ENCODE data around the gene NFE2L1. TPM values are rescaled to one million over a fixed set of nuclear protein-coding genes. Genes with fewer than 3 reads are reported as not detected.

NFE2L1 gene
- total and polyA plus RNA-seq, 8 donors = 92.1 to 173 (median 115) TPM

DNA sequence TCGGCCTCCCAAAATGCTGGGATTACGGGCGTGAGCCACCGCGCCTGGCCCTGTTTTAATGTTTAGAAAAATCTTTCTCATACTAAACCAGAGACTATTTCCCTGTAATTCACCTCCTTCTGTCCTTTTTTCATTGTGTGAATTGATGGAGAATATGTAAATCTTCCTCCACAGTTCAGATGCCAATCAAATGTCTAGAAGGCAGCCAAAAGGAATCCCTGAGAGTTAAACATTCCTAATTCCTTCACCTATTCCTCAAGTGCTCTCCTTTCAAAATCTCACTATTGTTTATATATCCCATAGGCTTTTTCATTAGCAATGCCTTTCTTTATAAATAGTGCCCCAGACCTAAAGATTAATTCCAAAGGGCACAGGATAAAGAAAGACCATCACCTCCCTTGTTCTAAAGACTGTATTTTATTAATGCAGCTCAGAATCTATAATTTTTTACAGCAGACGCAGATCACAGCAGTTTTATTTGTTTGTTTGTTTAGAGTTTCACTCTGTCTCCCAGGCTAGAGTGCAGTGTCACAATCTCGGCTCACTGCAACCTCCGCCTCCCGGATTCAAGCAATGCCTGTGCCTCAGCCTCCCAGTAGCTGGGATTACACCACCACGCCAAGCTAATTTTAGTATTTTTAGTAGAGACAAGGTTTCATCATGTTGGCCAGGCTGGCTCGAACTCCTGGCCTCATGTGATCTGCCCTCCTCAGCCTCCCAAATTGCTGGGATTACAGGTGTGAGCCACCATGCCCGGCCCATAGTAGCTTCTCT lies 41.0 kb upstream of the NFE2L1 start:
- H3K4me3 ChIP-seq = no peak overlapping the region
- peaks cover 5 to 53% of the 10 kb centered on the region in 2 donors for H3K27me3 ChIP-seq
- H3K27ac ChIP-seq = no peak overlapping the region
- DNase-seq = no peak
- intact Hi-C loops (cut with DNase I) = no loop called here
- ATAC-seq = no peak
- no peaks in the 10 kb centered on the region for H3K36me3 ChIP-seq
- H3K9me3 ChIP-seq = no peaks in the 10 kb centered on the region
- H3K4me1 ChIP-seq = peaks cover 10 to 29% of the 10 kb centered on the region in 2 donors
- TF ChIP-seq, protein P1, sequence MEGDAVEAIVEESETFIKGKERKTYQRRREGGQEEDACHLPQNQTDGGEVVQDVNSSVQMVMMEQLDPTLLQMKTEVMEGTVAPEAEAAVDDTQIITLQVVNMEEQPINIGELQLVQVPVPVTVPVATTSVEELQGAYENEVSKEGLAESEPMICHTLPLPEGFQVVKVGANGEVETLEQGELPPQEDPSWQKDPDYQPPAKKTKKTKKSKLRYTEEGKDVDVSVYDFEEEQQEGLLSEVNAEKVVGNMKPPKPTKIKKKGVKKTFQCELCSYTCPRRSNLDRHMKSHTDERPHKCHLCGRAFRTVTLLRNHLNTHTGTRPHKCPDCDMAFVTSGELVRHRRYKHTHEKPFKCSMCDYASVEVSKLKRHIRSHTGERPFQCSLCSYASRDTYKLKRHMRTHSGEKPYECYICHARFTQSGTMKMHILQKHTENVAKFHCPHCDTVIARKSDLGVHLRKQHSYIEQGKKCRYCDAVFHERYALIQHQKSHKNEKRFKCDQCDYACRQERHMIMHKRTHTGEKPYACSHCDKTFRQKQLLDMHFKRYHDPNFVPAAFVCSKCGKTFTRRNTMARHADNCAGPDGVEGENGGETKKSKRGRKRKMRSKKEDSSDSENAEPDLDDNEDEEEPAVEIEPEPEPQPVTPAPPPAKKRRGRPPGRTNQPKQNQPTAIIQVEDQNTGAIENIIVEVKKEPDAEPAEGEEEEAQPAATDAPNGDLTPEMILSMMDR (IDR thresholded peaks at IDR 0.05) = no peak

DNA sequence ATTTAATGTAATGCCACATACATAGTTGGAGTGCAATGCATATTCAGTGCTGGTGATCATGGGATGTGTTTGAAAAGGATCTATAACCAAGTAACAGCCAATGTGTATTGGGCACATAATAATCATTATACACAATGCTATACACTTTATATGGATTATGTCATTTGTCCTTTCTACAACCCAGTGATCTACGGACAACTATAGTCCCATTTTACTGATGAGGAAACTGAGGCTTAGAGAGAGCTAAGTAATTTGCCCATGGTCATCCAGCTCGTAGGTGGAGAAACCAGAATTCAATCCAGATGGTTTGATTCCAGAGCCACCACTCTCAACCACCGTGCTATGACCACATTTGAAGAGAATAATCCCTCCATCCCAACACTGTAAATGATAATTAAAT lies 38.0 kb upstream of the NFE2L1 start:
- no peaks in the 10 kb centered on the region for H3K9me3 ChIP-seq
- H3K27me3 ChIP-seq = peaks cover 10 to 80% of the 10 kb centered on the region in 2 donors
- H3K4me1 ChIP-seq = peaks cover 8 to 19% of the 10 kb centered on the region in 2 donors
- intact Hi-C loops (cut with DNase I) = loop anchor here in 1 of 2 donors (10.0 kb wide), 1 partner anchor 65 kb away; the partner anchor contains the start of gene PNPO
- H3K27ac ChIP-seq = no peak overlapping the region
- no peaks in the 10 kb centered on the region for H3K36me3 ChIP-seq
- TF ChIP-seq, protein P1 (IDR thresholded peaks at IDR 0.05) = no peak
- ATAC-seq (no peak), DNase-seq (no peak)
- no peak overlapping the region for H3K4me3 ChIP-seq

DNA sequence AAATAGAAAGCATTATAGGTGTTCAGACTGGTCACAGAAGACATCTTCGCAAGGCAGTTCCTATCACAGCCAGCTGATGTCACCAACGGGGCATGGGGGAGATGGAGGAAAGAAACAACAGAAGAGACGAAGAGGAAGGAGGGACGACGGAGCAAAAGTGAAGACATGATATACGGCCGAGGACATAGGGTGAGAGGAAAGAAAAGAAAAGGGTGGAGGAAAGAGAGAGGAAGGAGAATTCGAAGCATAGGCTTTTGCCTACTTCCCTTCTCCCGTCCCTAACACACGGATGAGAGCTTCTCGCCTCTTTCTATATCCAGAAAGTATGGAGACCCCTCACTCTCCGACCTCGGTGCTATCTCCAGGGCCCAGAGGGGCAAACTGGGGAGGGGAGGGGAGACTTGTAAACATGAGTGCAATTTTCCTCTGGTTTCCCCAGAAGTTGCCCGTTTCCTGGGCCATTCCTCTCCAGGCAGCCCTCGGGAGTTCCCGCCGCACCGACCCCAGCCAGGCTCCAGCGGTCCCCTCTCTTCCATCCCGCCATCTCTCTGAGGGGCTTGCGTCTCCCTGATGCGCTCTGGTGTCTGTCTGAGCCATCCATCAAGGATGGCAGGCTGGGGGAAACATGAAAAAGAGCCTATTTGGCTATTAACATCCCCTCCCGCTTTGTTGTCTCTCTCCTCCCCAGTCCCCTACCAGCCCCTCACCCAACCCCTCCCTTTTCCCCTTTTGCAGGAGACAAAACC lies 36.6 kb upstream of the NFE2L1 start:
- Histone ChIP-seq H3K27me3 (peaks cover 10 to 84% of the 10 kb centered on the region in 2 donors), H3K4me3 (peak overlapping the region; percentile 9 to 24), H3K36me3 (no peaks in the 10 kb centered on the region), H3K4me1 (peaks cover 8 to 19% of the 10 kb centered on the region in 2 donors), H3K9me3 (no peaks in the 10 kb centered on the region), H3K27ac (no peak overlapping the region)
- ATAC-seq (peak; percentile 75), DNase-seq (peak in 1 of 4 donors; percentile 23)
- TF ChIP-seq, protein P1 (IDR thresholded peaks at IDR 0.05) = peak in 1 of 2 donors; percentile 12
- intact Hi-C loops (cut with DNase I) = loop anchor here in 1 of 2 donors (10.0 kb wide), 1 partner anchor 67 kb away; the partner anchor contains the start of gene PNPO

DNA sequence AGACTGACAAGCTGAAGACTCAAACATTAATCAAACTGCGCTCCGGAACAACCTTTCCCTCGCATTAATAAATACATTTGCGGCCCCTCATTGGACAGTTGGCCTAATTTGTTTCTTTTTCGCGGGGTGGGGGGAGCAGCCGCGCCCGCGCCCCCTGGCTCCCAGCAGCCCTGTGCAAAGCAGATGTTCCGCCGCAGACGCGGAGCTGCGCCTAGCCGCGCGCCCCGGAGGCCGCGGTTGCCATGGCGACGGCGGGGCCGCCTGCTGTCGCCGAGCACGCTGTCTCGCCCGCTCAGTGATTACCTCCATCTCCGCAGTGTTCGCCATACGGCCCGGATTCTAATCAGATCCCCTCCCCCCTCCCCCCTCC lies 36.0 kb upstream of the NFE2L1 start:
- intact Hi-C loops (cut with DNase I) = loop anchor here in 1 of 2 donors (10.0 kb wide), 1 partner anchor 67 kb away; the partner anchor contains the start of gene PNPO
- ATAC-seq = peak; percentile 73
- peak overlapping the region; percentile 9 to 24 for H3K4me3 ChIP-seq
- TF ChIP-seq, protein P1 (IDR thresholded peaks at IDR 0.05) = no peak
- peak in 3 of 4 donors; percentile 22 to 89 (median 76) for DNase-seq
- no peaks in the 10 kb centered on the region for H3K9me3 ChIP-seq
- peaks cover 8 to 21% of the 10 kb centered on the region in 2 donors for H3K4me1 ChIP-seq
- H3K36me3 ChIP-seq = no peaks in the 10 kb centered on the region
- H3K27me3 ChIP-seq = peaks cover 10 to 81% of the 10 kb centered on the region in 2 donors
- no peak overlapping the region for H3K27ac ChIP-seq

DNA sequence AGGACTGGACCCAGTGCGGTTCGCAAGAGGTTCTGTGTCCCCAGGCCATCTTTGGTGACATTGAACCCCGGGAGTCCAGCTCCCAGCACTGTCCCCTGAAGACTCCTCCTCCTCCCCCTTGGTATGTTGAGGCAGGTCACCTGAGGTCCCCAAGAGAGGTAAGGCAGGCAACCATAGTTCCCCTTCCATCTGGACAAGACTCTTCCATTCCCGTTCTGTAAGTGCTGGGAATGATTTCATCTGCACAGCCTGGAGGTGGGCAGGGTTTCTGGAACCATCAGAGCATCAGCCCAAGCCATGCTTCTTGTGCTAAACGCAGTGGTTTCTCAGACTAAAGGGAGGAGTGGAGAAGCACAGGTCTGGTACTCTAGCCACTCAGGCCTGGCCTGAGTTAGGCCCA lies 35.5 kb upstream of the NFE2L1 start:
- intact Hi-C loops (cut with DNase I) = loop anchor here in 1 of 2 donors (10.0 kb wide), 1 partner anchor 68 kb away; the partner anchor contains the start of gene PNPO
- Histone ChIP-seq H3K27ac (no peak overlapping the region), H3K4me1 (peaks cover 8 to 26% of the 10 kb centered on the region in 2 donors), H3K9me3 (no peaks in the 10 kb centered on the region), H3K36me3 (no peaks in the 10 kb centered on the region), H3K27me3 (peaks cover 10 to 76% of the 10 kb centered on the region in 2 donors), H3K4me3 (no peak overlapping the region)
- ATAC-seq (no peak), DNase-seq (no peak)
- TF ChIP-seq, protein P1 (IDR thresholded peaks at IDR 0.05) = no peak

Measured in left lung (tissue), 10 donors.